Activated CD4-positive, alpha-beta T cell treated with anti-CD3 and anti-CD28 coated beads for 48 hours (primary cell): ENCODE data around the gene CFAP69.
"Not testable (repeated sequence)": the region's sequence is repeated elsewhere in the genome, so short reads cannot be mapped to it uniquely, and the experiment has no call there.

Source experiments
- DNase-seq: peaks from one replicate; pipeline ENCODE4 v3.0.0-alpha.2; 2020

Gene CFAP69

GRCh38 chr7:90347759-90348158 is 102.8 kb downstream of the CFAP69 start:
- DNase-seq = no peak

- DNase-seq = no peak
These were observed 104.3 kb downstream of the CFAP69 start for GRCh38 chr7:90349305-90349704.

- DNase-seq = not testable (repeated sequence)
These were observed 105.1 kb downstream of the CFAP69 start for GRCh38 chr7:90350032-90350431.

- no peak for DNase-seq
These were observed 107.0 kb downstream of the CFAP69 start for GRCh38 chr7:90351987-90352386.
